H1 (cell line): ENCODE results near the gene TIE1. TPM values are rescaled to one million over a fixed set of nuclear protein-coding genes. Genes with fewer than 3 reads are reported as not detected.

Experiments
- ASH2L ChIP-seq: fragments of 200-600, 300-600 bp; sonication (generic); IDR thresholded peaks from one replicate; pipeline ENCODE4 v1.7.1; 2017; ENCODE audit warnings: low read length
- HDAC6 ChIP-seq: IDR thresholded peaks from one replicate; pipeline ENCODE4 v1.7.1; 2012; ENCODE audit warnings: low read depth, mild to moderate bottlenecking, inconsistent platforms, low read length, moderate library complexity
- MAX ChIP-seq: IDR thresholded peaks from 2 replicates; pipeline ENCODE4 v1.6.1; 2012; ENCODE audit warnings: inconsistent platforms
- SIN3A ChIP-seq, 2 experiments: IDR thresholded peaks in 1 of 2; conservative IDR thresholded peaks in 1 of 2; 2 replicates each; pipeline ENCODE4 v1.6.1; 2011 to 2012; ENCODE audit warnings: low read length in 2 of 2, improper control_type of control experiment in 1 of 2, low read depth in 1 of 2, mild to moderate bottlenecking in 1 of 2
- SP1 ChIP-seq: IDR thresholded peaks from 2 replicates; pipeline ENCODE4 v1.6.1; 2011; ENCODE audit warnings: low read depth, low read length
- SP2 ChIP-seq: IDR thresholded peaks from 2 replicates; pipeline ENCODE4 v1.6.1; 2012; ENCODE audit warnings: mild to moderate bottlenecking, low read length, inconsistent platforms
- TAF1 ChIP-seq: IDR thresholded peaks from 2 replicates; pipeline ENCODE4 v1.6.1; 2011; ENCODE audit warnings: mild to moderate bottlenecking, low read depth, low read length
- YY1 ChIP-seq: IDR thresholded peaks from 2 replicates; pipeline ENCODE4 v1.6.1; 2011; ENCODE audit warnings: low read depth, mild to moderate bottlenecking, low read length
- polyA plus RNA-seq, 7 experiments: library from polyadenylated mRNA; depleted of rRNA in 3 of 7; stranded (reverse) in 5 of 7; unstranded in 2 of 7; fragments of >200 nt in 5 of 7; fragments of 200-250 nt in 2 of 7; gene quantifications; 1 replicate in 5 of 7; 2 replicates in 1 of 7; 4 replicates in 1 of 7; pipeline versions ENCODE4 v1.2.1 to v1.2.3, GENCODE V29; 2011 to 2013; ENCODE audit warnings: missing spikeins in 2 of 7, mixed read lengths in 2 of 7
- total RNA-seq: library from RNA; stranded (reverse); fragmentation: NEBNext Ultra II Directional; extraction: Animal tissue kit (Norgen Biotek cat#: 25700); gene quantifications from 2 replicates; pipeline ENCODE4 v1.2.1, GENCODE V29; 2021

TIE1 gene
- total and polyA plus RNA-seq, 2 of the 8 experiments (the other 6 are each of a cell fraction or from before 2014, with no cell fraction given): 0.74 to 2.2 TPM

GRCh38 chr1:43293896-43294760, 6.7 kb upstream of the TIE1 start (continued):
- TF ChIP-seq YY1 (no peak), MAX (no peak), TAF1 (no peak), SP2 (no peak), HDAC6 (no peak), SP1 (no peak), ASH2L (no peak), SIN3A (conservative IDR thresholded peaks at IDR 0.05 in 1 of 2, IDR thresholded peaks at IDR 0.05 in 1 of 2; ENCODE audit: low read depth in 1 of 2, low read length in 2 of 2) (no peak)
